PFSK-1 (cell line): ENCODE measurements around the gene OR4D10.

Experiments used
- POLR2AphosphoS5 ChIP-seq: IDR thresholded peaks from 2 replicates; pipeline ENCODE4 v1.6.1; 2012; ENCODE audit warnings: low read depth, mild to moderate bottlenecking, control low read depth, low read length, moderate library complexity
- TAF1 ChIP-seq: IDR thresholded peaks from 2 replicates; pipeline ENCODE4 v1.6.1; 2012; ENCODE audit warnings: low read length, control low read depth, borderline replicate concordance; ENCODE audit not compliant: insufficient read depth

- TF ChIP-seq POLR2AphosphoS5 (no peak), TAF1 (no peak)
Observed at GRCh38 chr11:59479906-59480305, 6.8 kb downstream of the OR4D10 start.
